C4-2B (cell line): ENCODE data around the gene AGBL4.

Source experiments
- H3K27ac ChIP-seq: fragments of 450-650 bp; 2 replicates; pipeline ENCODE4 v1.5.1; 2017
- CTCF ChIP-seq: fragments of 450-650 bp; conservative IDR thresholded peaks from 2 replicates; pipeline ENCODE4 v1.5.1; 2017; ENCODE audit warnings: mild to moderate bottlenecking
- ZFX ChIP-seq: fragments of 450-650 bp; IDR thresholded peaks from 2 replicates; pipeline ENCODE4 v1.6.1; 2017

The AGBL4 gene

GRCh38 chr1:49435291-49435690 lies 588.5 kb downstream of the AGBL4 start:
- no peak for TF ChIP-seq ZFX
- TF ChIP-seq CTCF = no peak
- H3K27ac ChIP-seq = no peak overlapping the region

GRCh38 chr1:49424782-49425181 lies 599.0 kb downstream of the AGBL4 start:
- H3K27ac ChIP-seq = no peak overlapping the region

GRCh38 chr1:49416758-49417157 lies 607.0 kb downstream of the AGBL4 start:
- H3K27ac ChIP-seq = no peak overlapping the region
- TF ChIP-seq CTCF (no peak), ZFX (no peak)

More at GRCh38 chr1:49424782-49425181, 599.0 kb downstream of the AGBL4 start:
- no peak for TF ChIP-seq ZFX
- no peak for TF ChIP-seq CTCF

GRCh38 chr1:49408346-49408745 lies 615.4 kb downstream of the AGBL4 start:
- TF ChIP-seq ZFX = no peak
- H3K27ac ChIP-seq = no peak overlapping the region

- no peak for TF ChIP-seq ZFX
- TF ChIP-seq CTCF = no peak
- H3K27ac ChIP-seq = no peak overlapping the region
Measured at GRCh38 chr1:49397086-49397485, 626.7 kb downstream of the AGBL4 start.

- TF ChIP-seq ZFX (no peak), CTCF (no peak)
- H3K27ac ChIP-seq = no peak overlapping the region
Measured at GRCh38 chr1:49394200-49394599, 629.6 kb downstream of the AGBL4 start.

- TF ChIP-seq CTCF (no peak), ZFX (no peak)
- no peak overlapping the region for H3K27ac ChIP-seq
Measured at GRCh38 chr1:49389699-49390098, 634.1 kb downstream of the AGBL4 start.

GRCh38 chr1:49364676-49365075 lies 659.1 kb downstream of the AGBL4 start:
- TF ChIP-seq ZFX (no peak), CTCF (no peak)
- H3K27ac ChIP-seq = no peak overlapping the region
